Spleen (tissue), 7 donors: Measurements from ENCODE around the gene FLT4.

Source experiments
- CTCF ChIP-seq, 11 experiments: fragments of 200-600 bp in 7 of 11; fragments of 450-650 bp in 4 of 11; sonication (generic) in 4 of 11; IDR thresholded peaks in 8 of 11; conservative IDR thresholded peaks in 3 of 11; 1 replicate in 7 of 11; 2 replicates in 4 of 11; pipeline versions ENCODE4 v1.4.0 to v1.8.0; 2016 to 2021; ENCODE audit warnings: antibody characterized with exemption in 11 of 11, inconsistent platforms in 4 of 11, mild to moderate bottlenecking in 1 of 11
- POLR2A ChIP-seq, 3 donors: fragments of 450-650 bp; IDR thresholded peaks; one replicate each; pipeline ENCODE4 v1.5.1; 2017; ENCODE audit warnings: antibody characterized with exemption in 3 of 3, mild to moderate bottlenecking in 1 of 3
- donor health status: DM: no; HTN: no; CAD: no; lungs with moderate emphysema.
- donor health status: DM: no; HTN: no; CAD: no.
- donor health status: DM: no; HTN: no; CAD: no.

GRCh38 chr5:180568914-180569313 is 80.5 kb downstream of the FLT4 start:
- TF ChIP-seq CTCF (IDR thresholded peaks at IDR 0.05 in 8 of 11, conservative IDR thresholded peaks at IDR 0.05 in 3 of 11) (no peak), POLR2A (IDR thresholded peaks at IDR 0.05) (no peak)
